HG03175 (cell line): ENCODE results near the gene FOSL2.

Source experiments
- ATAC-seq: cut with Tn5 transposase; IDR thresholded peaks from one replicate; pipeline ENCODE4 v1.9.1; 2021; ENCODE audit warnings: mild to moderate bottlenecking, moderate library complexity; ENCODE audit not compliant: unreplicated experiment

FOSL2 gene

DNA sequence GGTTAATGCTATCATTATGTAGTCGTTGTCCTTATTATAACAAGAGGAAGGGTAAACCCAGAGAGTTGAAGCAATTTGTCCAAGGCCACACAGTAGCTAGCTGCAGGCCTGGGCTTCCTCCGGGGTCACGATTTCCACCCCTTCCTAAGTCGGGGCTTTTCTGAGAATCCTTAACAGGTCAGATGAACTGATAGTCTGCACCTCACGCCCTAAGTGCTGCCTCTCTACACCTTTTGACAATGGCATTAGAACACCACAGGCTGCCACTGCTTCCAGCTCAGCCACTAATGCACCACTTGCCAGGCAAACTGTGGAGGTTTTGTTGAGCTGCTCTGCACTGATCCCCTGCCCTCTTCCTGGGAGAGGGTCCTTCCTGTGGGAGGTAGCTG lies 37.7 kb downstream of the FOSL2 start:
- no peak for ATAC-seq

- no peak for ATAC-seq
Observed at GRCh38 chr2:28430788-28431418, 38.2 kb downstream of the FOSL2 start.

GRCh38 chr2:28431741-28432140 lies 39.1 kb downstream of the FOSL2 start:
- ATAC-seq, result no peak

DNA sequence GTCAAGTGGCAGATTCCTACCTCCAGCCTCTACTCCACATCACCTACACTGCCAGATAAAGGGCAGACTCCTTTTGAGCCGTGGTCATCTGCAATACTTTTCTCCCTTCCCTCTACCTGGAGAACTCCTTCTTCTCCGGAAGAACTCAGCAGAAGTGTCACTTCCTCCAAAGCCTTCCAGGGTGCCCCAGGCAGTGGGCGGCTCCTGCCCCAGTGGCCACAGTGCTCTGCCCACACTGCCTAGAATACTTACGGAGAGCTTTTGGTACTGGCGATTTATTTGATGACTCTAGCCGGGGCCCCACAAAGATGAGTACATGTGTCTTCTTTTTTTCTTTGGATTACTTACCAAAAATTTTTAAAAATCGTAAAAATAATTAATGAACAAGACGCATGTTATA lies 39.7 kb downstream of the FOSL2 start:
- no peak for ATAC-seq

DNA sequence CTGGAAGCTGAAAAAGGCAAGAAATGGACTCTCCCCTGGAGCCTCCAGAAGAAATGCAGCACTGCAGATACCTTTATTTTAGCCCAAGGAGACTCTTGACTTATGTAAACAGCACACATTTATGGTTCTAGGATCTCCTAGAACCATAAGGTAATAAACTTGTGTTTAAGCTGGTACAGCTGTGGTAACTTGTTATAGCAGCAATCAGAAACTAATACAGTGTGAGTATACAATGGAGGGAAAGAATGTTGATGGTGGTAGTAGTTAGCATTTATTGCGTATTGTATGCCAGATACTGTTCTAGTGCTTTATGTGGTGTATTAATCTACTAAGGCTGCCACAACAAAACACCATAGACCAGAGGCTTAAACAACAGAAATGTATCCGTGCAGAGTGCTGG lies 40.6 kb downstream of the FOSL2 start:
- ATAC-seq, result no peak

GRCh38 chr2:28433935-28434599 lies 41.4 kb downstream of the FOSL2 start:
- ATAC-seq, result no peak

DNA sequence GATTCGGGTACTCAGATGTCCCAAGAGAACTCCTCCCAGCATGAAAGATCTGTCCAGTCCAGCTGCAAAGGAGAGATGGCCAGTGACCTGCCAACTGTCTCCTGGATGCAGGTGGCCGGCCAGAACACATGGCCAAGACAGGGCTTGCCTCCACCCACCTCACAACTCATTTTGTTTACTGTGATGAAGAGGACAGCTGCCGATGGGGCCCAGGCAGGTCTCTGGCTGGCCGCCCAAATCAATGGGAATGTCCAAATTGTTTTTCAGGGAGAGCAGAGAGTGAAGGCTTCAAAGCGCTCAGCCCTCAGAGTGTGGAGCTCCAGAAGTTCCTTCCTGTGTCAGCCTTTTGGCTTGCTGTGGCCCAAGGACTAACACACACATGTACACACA lies 41.9 kb downstream of the FOSL2 start:
- no peak for ATAC-seq

DNA sequence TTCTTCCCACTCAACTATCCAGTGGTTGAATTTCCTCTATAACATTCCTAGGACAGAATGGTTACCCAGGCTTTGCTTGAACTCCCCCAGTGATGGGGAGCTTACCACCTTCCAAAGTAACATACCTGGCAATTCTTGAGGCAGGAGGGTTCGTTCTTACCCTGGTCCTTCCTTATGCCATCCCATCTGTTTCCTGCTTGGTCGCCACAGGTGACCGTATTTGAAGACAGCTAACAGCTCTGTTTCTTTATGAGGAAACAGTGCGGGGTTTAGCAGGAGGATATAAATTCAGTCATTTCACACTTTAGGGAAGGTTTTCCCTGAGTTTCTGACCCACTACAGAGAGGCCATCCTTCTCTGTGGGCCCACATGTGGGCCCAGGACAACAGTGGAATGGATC lies 42.6 kb downstream of the FOSL2 start:
- no peak for ATAC-seq

DNA sequence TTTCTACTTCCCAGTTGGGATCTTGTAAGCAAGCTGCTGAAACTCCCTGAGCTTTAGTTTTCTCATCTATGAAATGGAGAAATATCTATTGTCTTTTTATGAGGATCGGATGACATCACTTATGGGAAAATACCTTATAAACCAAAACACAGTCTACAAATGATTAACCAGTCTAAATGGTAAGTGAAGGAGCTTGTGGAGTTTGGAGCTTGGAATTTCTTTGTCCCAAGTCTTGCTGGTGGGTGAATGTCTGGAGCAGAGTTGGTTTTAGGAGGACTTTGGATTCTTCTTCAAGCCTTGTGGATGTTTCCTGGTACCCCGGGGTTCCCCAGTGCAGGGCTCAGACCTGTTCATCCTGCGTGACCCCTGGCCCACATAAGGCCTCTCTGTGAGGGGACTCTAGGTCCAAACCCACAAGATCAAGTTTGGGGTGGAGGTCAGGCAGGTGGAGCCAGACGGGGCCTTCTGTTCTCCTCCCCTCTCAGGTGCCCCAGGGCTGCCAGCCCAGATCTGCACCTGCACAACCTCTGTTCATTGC lies 43.2 kb downstream of the FOSL2 start:
- ATAC-seq, result no peak

DNA sequence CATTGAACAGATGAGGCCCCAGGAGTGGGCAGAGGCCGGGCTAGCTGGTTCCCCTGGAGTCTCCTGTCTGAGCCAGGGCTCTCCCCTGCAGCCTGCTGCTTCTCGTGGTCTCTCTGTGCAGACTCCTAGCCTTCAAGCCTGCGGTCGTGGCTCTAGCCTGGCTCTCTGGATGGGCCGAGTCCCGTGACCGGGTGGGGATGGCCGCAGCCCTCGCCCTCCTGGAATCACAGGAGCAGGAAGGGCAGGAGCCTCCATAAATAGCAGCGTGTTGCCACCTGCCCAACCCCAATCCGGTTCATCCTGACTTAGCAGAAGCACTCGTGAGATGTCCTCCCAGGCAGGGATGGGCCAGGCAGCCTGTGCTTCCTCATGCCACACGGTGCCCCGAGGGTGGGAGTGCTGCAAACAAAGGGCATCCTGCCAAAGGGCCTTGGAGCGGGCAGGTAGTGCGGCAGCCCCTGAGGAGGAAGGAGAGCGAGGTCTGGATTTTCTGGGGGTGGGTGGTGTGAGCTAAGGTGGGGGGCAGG lies 43.9 kb downstream of the FOSL2 start:
- ATAC-seq, result no peak

DNA sequence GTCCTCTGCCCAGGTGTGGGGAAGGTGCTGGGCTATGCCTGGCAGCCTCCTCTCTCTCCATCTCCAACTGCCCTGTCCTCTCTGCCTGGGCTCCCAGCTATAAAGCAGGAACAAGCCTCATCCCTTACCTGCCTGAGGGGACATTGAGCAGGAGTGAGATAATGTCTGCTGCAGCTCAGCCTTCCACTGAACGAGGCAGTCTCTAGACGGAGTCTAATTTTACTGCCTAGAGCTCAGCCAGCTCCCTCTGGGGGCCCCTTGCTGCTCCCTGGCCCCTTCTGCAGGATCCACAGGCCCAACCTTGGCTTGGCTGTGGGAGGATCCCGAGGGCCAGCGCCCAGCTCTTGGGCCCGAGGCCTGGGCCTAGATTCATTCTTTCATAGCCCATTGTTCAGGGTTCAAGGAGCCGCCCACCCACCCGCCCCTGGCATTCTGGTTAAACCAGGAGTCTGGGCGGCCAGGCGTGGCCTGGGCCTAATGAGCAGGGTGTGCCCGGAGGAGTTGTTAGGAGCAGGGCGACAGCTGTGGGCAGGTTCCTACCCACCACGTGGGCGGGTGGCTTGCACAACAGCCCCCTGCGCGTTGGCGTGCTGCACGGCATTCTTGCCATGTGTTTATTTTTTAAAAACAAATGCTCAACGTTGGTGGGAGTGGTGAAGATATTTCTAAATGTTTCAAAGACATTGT lies 44.6 kb downstream of the FOSL2 start:
- no peak for ATAC-seq

- ATAC-seq, result no peak
Observed at GRCh38 chr2:28437918-28438317, 45.3 kb downstream of the FOSL2 start.

DNA sequence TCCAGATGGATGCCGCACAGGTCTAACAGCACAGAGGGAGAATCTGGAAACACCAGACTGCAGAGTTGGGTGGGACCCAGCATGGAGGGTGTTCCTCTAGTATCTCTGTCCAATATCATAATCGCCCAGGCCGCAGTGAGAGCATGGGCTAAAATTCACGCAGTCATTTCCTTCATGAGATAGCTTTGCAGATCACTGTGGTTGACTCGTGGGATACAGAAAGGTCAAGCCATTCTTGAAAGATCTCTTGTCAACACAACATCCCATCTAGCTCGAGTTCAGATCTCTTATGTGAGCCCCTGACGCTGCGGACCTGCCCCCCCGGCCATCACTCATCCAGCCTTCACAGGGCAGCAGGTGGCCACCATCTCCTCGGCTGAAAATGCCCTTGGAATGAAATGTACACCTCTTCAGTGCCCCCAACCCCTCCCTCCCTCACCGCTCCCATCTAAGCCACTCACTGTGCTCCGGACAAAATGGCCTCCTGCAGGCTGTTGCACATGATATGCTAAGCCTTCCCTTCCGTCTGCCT lies 45.9 kb downstream of the FOSL2 start:
- ATAC-seq, result no peak

DNA sequence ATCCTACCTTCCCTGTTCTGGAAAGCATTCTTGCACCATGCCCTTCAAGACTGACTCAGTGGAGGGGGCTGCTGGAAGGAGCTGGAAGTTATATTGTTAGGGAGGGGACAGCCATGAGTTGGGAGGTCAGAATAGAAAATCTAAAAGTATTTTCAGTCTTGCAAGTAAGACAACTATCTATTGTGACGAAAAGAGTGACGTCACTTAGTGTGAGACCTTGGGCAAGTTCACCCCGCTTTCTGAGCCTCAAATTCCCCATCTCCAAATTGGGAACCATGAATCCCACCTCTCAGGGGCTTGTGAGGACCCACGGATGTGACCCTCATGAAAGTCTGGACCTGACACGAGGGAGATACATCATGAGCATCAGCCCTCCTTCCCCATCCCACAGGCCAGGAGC lies 46.5 kb downstream of the FOSL2 start:
- no peak for ATAC-seq

- no peak for ATAC-seq
Observed at GRCh38 chr2:28439763-28440162, 47.1 kb downstream of the FOSL2 start.

GRCh38 chr2:28442328-28442727 lies 49.7 kb downstream of the FOSL2 start:
- ATAC-seq, result no peak

DNA sequence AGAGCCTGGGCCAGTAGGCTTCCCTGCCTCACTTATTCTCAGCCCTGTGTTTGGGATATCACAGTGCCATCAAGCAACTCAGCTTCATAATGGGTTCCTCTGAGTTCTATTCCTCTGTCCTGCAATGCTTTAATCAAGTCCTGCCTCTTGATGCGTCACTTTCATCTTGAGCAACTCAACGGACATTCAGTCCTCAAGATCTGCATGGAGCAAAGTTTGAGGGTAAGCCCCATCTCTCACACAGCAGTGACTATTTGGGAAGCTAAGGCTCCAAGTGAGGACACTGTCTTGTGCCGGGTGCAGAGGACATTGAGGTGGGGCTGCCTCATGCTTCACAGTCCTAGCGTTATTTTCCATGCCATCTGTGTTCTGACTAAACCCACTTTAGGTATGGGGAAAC lies 52.3 kb downstream of the FOSL2 start:
- no peak for ATAC-seq

DNA sequence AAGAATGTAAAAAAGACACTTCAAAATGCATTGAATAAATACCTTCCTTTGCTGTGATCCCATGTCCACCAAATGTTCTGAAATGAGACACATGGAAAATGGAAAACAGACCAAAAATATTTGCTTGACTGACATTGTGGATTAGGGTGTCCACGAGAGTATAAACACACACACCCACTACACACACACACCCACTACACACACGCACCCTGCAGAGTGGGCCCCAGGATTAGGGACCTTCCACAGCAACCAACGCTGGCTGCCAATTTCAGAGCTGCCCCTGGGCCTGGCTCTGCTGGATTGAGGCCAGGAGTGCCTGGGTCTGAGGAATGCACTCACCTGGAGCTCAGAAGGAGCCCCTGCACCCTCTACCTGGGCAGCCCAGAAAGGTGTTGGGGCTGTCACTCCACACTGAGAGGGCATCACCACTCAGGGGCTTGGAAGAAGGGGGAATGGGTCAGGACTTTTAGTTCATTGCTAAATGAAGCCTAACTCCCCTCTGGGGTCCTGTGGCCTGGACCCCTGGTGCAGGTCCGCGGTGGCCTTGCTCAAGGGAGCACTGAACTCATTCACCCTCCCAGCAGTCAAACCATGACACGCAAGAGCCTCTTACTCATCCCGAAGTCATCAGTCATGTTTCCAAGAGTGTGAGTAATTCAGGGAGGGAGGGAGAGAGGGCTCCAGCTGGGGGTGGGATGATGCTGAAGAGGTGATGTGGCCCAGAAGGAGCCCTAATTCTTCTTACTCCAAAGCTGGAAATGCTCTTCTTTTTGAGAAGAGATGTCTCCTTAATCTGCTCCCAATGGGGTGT lies 53.0 kb downstream of the FOSL2 start:
- ATAC-seq, result no peak

- ATAC-seq, result no peak
Observed at GRCh38 chr2:28446531-28446930, 53.9 kb downstream of the FOSL2 start.

DNA sequence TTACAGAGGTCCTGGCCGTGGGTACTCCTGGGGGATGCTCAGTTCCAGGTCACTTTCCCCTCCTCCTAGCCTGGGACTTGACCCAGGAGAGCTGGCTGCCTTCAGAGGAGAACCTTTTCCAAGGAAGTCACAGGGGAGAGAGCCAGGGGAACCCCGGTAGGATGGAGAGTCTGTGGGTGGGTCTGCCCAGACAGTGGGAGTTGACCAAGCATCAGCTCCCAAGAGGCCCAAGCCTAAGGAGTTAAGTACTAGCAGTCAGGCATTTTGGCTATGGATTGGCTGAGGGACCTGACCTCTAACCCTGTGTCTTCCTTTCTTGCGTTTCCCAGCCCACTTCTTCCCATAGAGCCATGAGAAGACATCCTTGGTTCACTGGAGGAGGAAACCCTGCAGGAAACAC lies 54.4 kb downstream of the FOSL2 start:
- no peak for ATAC-seq
